Activated naive CD4-positive, alpha-beta T cell treated with anti-CD3 and anti-CD28 coated beads, Interleukin-2, amount 50 U/mL, for 24 hours (primary cell): ENCODE measurements around the gene WDR3.

Experiments
- H3K27ac Mint-ChIP-seq: one replicate; pipeline ENCODE4 v1.8.0; 2021; ENCODE audit warnings: mild to moderate bottlenecking, mixed read lengths
- H3K27me3 Mint-ChIP-seq: one replicate; pipeline ENCODE4 v1.8.0; 2021; ENCODE audit warnings: mixed read lengths
- H3K36me3 Mint-ChIP-seq: one replicate; pipeline ENCODE4 v1.8.0; 2021; ENCODE audit warnings: mixed read lengths
- H3K4me1 Mint-ChIP-seq: one replicate; pipeline ENCODE4 v1.8.0; 2021; ENCODE audit warnings: mixed read lengths
- H3K4me3 Mint-ChIP-seq: one replicate; pipeline ENCODE4 v1.8.0; 2021; ENCODE audit warnings: mild to moderate bottlenecking, mixed read lengths
- H3K9me3 Mint-ChIP-seq: one replicate; pipeline ENCODE4 v1.8.0; 2021; ENCODE audit warnings: mixed read lengths

Gene WDR3

GRCh38 chr1:117925981-117926380 lies 3.6 kb upstream of the WDR3 start:
- H3K36me3 Mint-ChIP-seq, result peaks cover 12% of the 10 kb centered on the region
- peaks cover 56% of the 10 kb centered on the region for H3K4me1 Mint-ChIP-seq
- no peak overlapping the region for H3K27ac Mint-ChIP-seq
- H3K4me3 Mint-ChIP-seq, result no peak overlapping the region
- H3K9me3 Mint-ChIP-seq, result no peaks in the 10 kb centered on the region
- H3K27me3 Mint-ChIP-seq, result no peaks in the 10 kb centered on the region

- Mint-ChIP-seq H3K27me3 (no peaks in the 10 kb centered on the region), H3K9me3 (no peaks in the 10 kb centered on the region), H3K27ac (peak overlapping the region; percentile 93), H3K36me3 (peaks cover 16% of the 10 kb centered on the region), H3K4me3 (peak overlapping the region; percentile 98), H3K4me1 (peaks cover 68% of the 10 kb centered on the region)
These were observed 627 bp upstream of the WDR3 start for GRCh38 chr1:117928881-117929342.

GRCh38 chr1:117930173-117930447 lies 571 bp downstream of the WDR3 start:
- Mint-ChIP-seq H3K36me3 (peaks cover 22% of the 10 kb centered on the region), H3K9me3 (no peaks in the 10 kb centered on the region), H3K27ac (peak overlapping the region; percentile 93), H3K4me3 (peak overlapping the region; percentile 98), H3K4me1 (peaks cover 65% of the 10 kb centered on the region), H3K27me3 (no peaks in the 10 kb centered on the region)

GRCh38 chr1:117930484-117930883 lies 945 bp downstream of the WDR3 start:
- H3K9me3 Mint-ChIP-seq, result no peaks in the 10 kb centered on the region
- peak overlapping the region; percentile 98 for H3K4me3 Mint-ChIP-seq
- H3K36me3 Mint-ChIP-seq, result peaks cover 22% of the 10 kb centered on the region
- no peaks in the 10 kb centered on the region for H3K27me3 Mint-ChIP-seq
- H3K4me1 Mint-ChIP-seq, result peaks cover 62% of the 10 kb centered on the region
- peak overlapping the region; percentile 93 for H3K27ac Mint-ChIP-seq

- H3K27me3 Mint-ChIP-seq, result no peaks in the 10 kb centered on the region
- peaks cover 28% of the 10 kb centered on the region for H3K36me3 Mint-ChIP-seq
- peak overlapping the region; percentile 70 for H3K4me3 Mint-ChIP-seq
- no peak overlapping the region for H3K27ac Mint-ChIP-seq
- H3K9me3 Mint-ChIP-seq, result no peaks in the 10 kb centered on the region
- peaks cover 43% of the 10 kb centered on the region for H3K4me1 Mint-ChIP-seq
These were observed 3.0 kb downstream of the WDR3 start for GRCh38 chr1:117932576-117932975.

GRCh38 chr1:117933769-117934168 lies 4.2 kb downstream of the WDR3 start:
- Mint-ChIP-seq H3K27ac (no peak overlapping the region), H3K4me3 (no peak overlapping the region), H3K9me3 (no peaks in the 10 kb centered on the region), H3K36me3 (peaks cover 36% of the 10 kb centered on the region), H3K4me1 (peaks cover 35% of the 10 kb centered on the region), H3K27me3 (no peaks in the 10 kb centered on the region)

- no peak overlapping the region for H3K4me3 Mint-ChIP-seq
- H3K27ac Mint-ChIP-seq, result no peak overlapping the region
- H3K4me1 Mint-ChIP-seq, result peaks cover 6% of the 10 kb centered on the region
- no peaks in the 10 kb centered on the region for H3K9me3 Mint-ChIP-seq
- peaks cover 35% of the 10 kb centered on the region for H3K36me3 Mint-ChIP-seq
- no peaks in the 10 kb centered on the region for H3K27me3 Mint-ChIP-seq
These were observed 12.8 kb downstream of the WDR3 start for GRCh38 chr1:117942293-117942692.

- H3K36me3 Mint-ChIP-seq, result peaks cover 33% of the 10 kb centered on the region
- H3K9me3 Mint-ChIP-seq, result no peaks in the 10 kb centered on the region
- no peak overlapping the region for H3K4me3 Mint-ChIP-seq
- H3K27me3 Mint-ChIP-seq, result no peaks in the 10 kb centered on the region
- no peaks in the 10 kb centered on the region for H3K4me1 Mint-ChIP-seq
- H3K27ac Mint-ChIP-seq, result no peak overlapping the region
These were observed 22.8 kb downstream of the WDR3 start for GRCh38 chr1:117952386-117952785.

GRCh38 chr1:117959364-117959763 lies 29.8 kb downstream of the WDR3 start:
- Mint-ChIP-seq H3K27me3 (no peaks in the 10 kb centered on the region), H3K9me3 (no peaks in the 10 kb centered on the region), H3K36me3 (peaks cover 27% of the 10 kb centered on the region), H3K27ac (no peak overlapping the region), H3K4me3 (no peak overlapping the region), H3K4me1 (peaks cover 7% of the 10 kb centered on the region)

- Mint-ChIP-seq H3K4me1 (peaks cover 30% of the 10 kb centered on the region), H3K4me3 (peak overlapping the region; percentile 51), H3K27me3 (no peaks in the 10 kb centered on the region), H3K9me3 (no peaks in the 10 kb centered on the region), H3K27ac (peak overlapping the region; percentile 89), H3K36me3 (peaks cover 6% of the 10 kb centered on the region)
These were observed 34.9 kb downstream of the WDR3 start for GRCh38 chr1:117964290-117965038.

- Mint-ChIP-seq H3K4me3 (no peak overlapping the region), H3K27ac (no peak overlapping the region), H3K36me3 (no peaks in the 10 kb centered on the region), H3K27me3 (no peaks in the 10 kb centered on the region), H3K9me3 (no peaks in the 10 kb centered on the region), H3K4me1 (peaks cover 30% of the 10 kb centered on the region)
These were observed 37.9 kb downstream of the WDR3 start for GRCh38 chr1:117967477-117967876.

- H3K4me3 Mint-ChIP-seq, result no peak overlapping the region
- no peak overlapping the region for H3K27ac Mint-ChIP-seq
- no peaks in the 10 kb centered on the region for H3K9me3 Mint-ChIP-seq
These were observed 38.3 kb downstream of the WDR3 start for GRCh38 chr1:117967881-117968280.

GRCh38 chr1:117970252-117970651 lies 40.7 kb downstream of the WDR3 start:
- H3K27me3 Mint-ChIP-seq, result no peaks in the 10 kb centered on the region
- H3K27ac Mint-ChIP-seq, result no peak overlapping the region
- no peaks in the 10 kb centered on the region for H3K9me3 Mint-ChIP-seq
- H3K4me3 Mint-ChIP-seq, result no peak overlapping the region
- H3K36me3 Mint-ChIP-seq, result no peaks in the 10 kb centered on the region
- peaks cover 14% of the 10 kb centered on the region for H3K4me1 Mint-ChIP-seq

More at GRCh38 chr1:117967881-117968280, 38.3 kb downstream of the WDR3 start:
- peaks cover 30% of the 10 kb centered on the region for H3K4me1 Mint-ChIP-seq
- H3K27me3 Mint-ChIP-seq, result no peaks in the 10 kb centered on the region
- no peaks in the 10 kb centered on the region for H3K36me3 Mint-ChIP-seq

GRCh38 chr1:117971777-117972176 lies 42.2 kb downstream of the WDR3 start:
- H3K4me3 Mint-ChIP-seq, result no peak overlapping the region
- H3K27ac Mint-ChIP-seq, result no peak overlapping the region
- peaks cover 8% of the 10 kb centered on the region for H3K4me1 Mint-ChIP-seq
- H3K36me3 Mint-ChIP-seq, result no peaks in the 10 kb centered on the region
- no peaks in the 10 kb centered on the region for H3K9me3 Mint-ChIP-seq
- no peaks in the 10 kb centered on the region for H3K27me3 Mint-ChIP-seq

GRCh38 chr1:117976381-117976780 lies 46.8 kb downstream of the WDR3 start:
- no peak overlapping the region for H3K27ac Mint-ChIP-seq
- H3K4me1 Mint-ChIP-seq, result no peaks in the 10 kb centered on the region
- H3K9me3 Mint-ChIP-seq, result no peaks in the 10 kb centered on the region
- no peaks in the 10 kb centered on the region for H3K36me3 Mint-ChIP-seq
- no peak overlapping the region for H3K4me3 Mint-ChIP-seq
- H3K27me3 Mint-ChIP-seq, result no peaks in the 10 kb centered on the region

GRCh38 chr1:117981455-117982192 lies 52.1 kb downstream of the WDR3 start:
- Mint-ChIP-seq H3K4me3 (no peak overlapping the region), H3K36me3 (no peaks in the 10 kb centered on the region), H3K9me3 (no peaks in the 10 kb centered on the region), H3K27ac (no peak overlapping the region), H3K4me1 (no peaks in the 10 kb centered on the region), H3K27me3 (peaks cover 18% of the 10 kb centered on the region)
